CD4-positive, alpha-beta T cell treated with Interleukin-17A for 1 hour (primary cell): Measurements from ENCODE around the gene ZNF41.

ENCODE experiments used
- DNase-seq: peaks from one replicate; pipeline ENCODE4 v3.0.0-alpha.2; 2020

Gene ZNF41

GRCh38 chrX:47489507-47490275, 6.7 kb upstream of the ZNF41 start:
- DNase-seq = no peak

- no peak for DNase-seq
Observed at GRCh38 chrX:47484885-47485284, 1.9 kb upstream of the ZNF41 start.

GRCh38 chrX:47483306-47484268, 565 bp upstream of the ZNF41 start:
- no peak for DNase-seq

- DNase-seq = no peak
Observed at GRCh38 chrX:47482065-47482511, 934 bp downstream of the ZNF41 start.

GRCh38 chrX:47481160-47481559, 1.9 kb downstream of the ZNF41 start:
- no peak for DNase-seq

- DNase-seq = no peak
Observed at GRCh38 chrX:47480576-47480975, 2.4 kb downstream of the ZNF41 start.

GRCh38 chrX:47475476-47475875, 7.5 kb downstream of the ZNF41 start:
- no peak for DNase-seq

GRCh38 chrX:47467106-47467505, 15.9 kb downstream of the ZNF41 start:
- DNase-seq = no peak

GRCh38 chrX:47460561-47460960, 22.5 kb downstream of the ZNF41 start:
- DNase-seq = no peak

GRCh38 chrX:47458528-47458927, 24.5 kb downstream of the ZNF41 start:
- DNase-seq = peak; percentile 19

GRCh38 chrX:47456080-47456479, 26.9 kb downstream of the ZNF41 start:
- no peak for DNase-seq

GRCh38 chrX:47452112-47452511, 30.9 kb downstream of the ZNF41 start:
- DNase-seq = no peak

- no peak for DNase-seq
Observed at GRCh38 chrX:47448165-47448806, 34.7 kb downstream of the ZNF41 start.

- no peak for DNase-seq
Observed at GRCh38 chrX:47447607-47448006, 35.4 kb downstream of the ZNF41 start.

- DNase-seq = no peak
Observed at GRCh38 chrX:47446971-47447370, 36.1 kb downstream of the ZNF41 start.

- no peak for DNase-seq
Observed at GRCh38 chrX:47446431-47446830, 36.6 kb downstream of the ZNF41 start.

GRCh38 chrX:47430925-47431324, 52.1 kb downstream of the ZNF41 start:
- no peak for DNase-seq

GRCh38 chrX:47422444-47422843, 60.6 kb downstream of the ZNF41 start:
- no peak for DNase-seq

GRCh38 chrX:47420962-47421361, 62.1 kb downstream of the ZNF41 start:
- no peak for DNase-seq

- DNase-seq = no peak
Observed at GRCh38 chrX:47420265-47420664, 62.8 kb downstream of the ZNF41 start.

- no peak for DNase-seq
Observed at GRCh38 chrX:47413179-47413594, 69.8 kb downstream of the ZNF41 start.
